ENCODE data around the gene CECR2. TPM values are rescaled to one million over a fixed set of nuclear protein-coding genes. Genes with fewer than 3 reads are reported as not detected.

The CECR2 gene
- total and polyA plus RNA-seq, 7 donors, result 1.7 to 24.1 (median 19.6) TPM

GRCh38 chr22:17493419-17493981 is 124.2 kb downstream of the CECR2 start:
- no peaks in the 10 kb centered on the region for H3K9me3 ChIP-seq
- 93 to 96% (median 94%) methylated on average over 3 of the region's 3 CpGs for WGBS, 3 donors
- no peak overlapping the region for H3K4me3 ChIP-seq
- no peaks in the 10 kb centered on the region for H3K27me3 ChIP-seq (ENCODE audit: insufficient read depth in 3 of 3, low read length in 2 of 3)
- ATAC-seq (no peak), DNase-seq (no peak)
- peaks cover 25% of the 10 kb centered on the region for H3K4me1 ChIP-seq
- TF ChIP-seq CTCF (IDR thresholded peaks at IDR 0.05), result no peak
- intact Hi-C loops (cut with DNase I), result loop anchor here (5.0 to 10.0 kb wide), 2 partner anchors 126 to 229 kb away; partner anchors contain the start of gene CECR2 (in 1 of the 2)
- peaks cover 0 to 8% of the 10 kb centered on the region in 2 donors for H3K36me3 ChIP-seq (ENCODE audit: insufficient read depth in 1 of 2, low read depth in 1 of 2)
- no peak overlapping the region for H3K27ac ChIP-seq

GRCh38 chr22:17496841-17497240 is 127.6 kb downstream of the CECR2 start:
- intact Hi-C loops (cut with DNase I), result loop anchor here in 1 of 2 donors (10.0 kb wide), 1 partner anchor 232 kb away; no protein-coding TSS in a partner anchor
- DNase-seq, result no peak
- H3K27ac ChIP-seq, result no peak overlapping the region
- H3K9me3 ChIP-seq, result no peaks in the 10 kb centered on the region
- no peak overlapping the region for H3K4me3 ChIP-seq
- H3K4me1 ChIP-seq, result peaks cover 15% of the 10 kb centered on the region
- H3K27me3 ChIP-seq (ENCODE audit: insufficient read depth in 3 of 3, low read length in 2 of 3), result no peaks in the 10 kb centered on the region
- ATAC-seq, result no peak
- 53 to 83% (median 62%) methylated on average over 5 of the region's 5 CpGs for whole genome bisulfite sequencing, 3 donors
- TF ChIP-seq CTCF (IDR thresholded peaks at IDR 0.05), result no peak
- peaks cover 0 to 16% of the 10 kb centered on the region in 2 donors for H3K36me3 ChIP-seq (ENCODE audit: insufficient read depth in 1 of 2, low read depth in 1 of 2)

GRCh38 chr22:17501679-17502285 is 132.5 kb downstream of the CECR2 start:
- intact Hi-C loops (cut with DNase I), result loop anchor here (5.0 to 10.0 kb wide), 5 partner anchors 134 to 427 kb away; partner anchors contain the start of genes ADA2 (in 1 of the 2) and CECR2 (in 1 of the 2)
- peak; percentile 73 for TF ChIP-seq CTCF (IDR thresholded peaks at IDR 0.05)
- H3K9me3 ChIP-seq, result no peaks in the 10 kb centered on the region
- H3K27ac ChIP-seq, result peak overlapping the region; percentile 2
- H3K27me3 ChIP-seq (ENCODE audit: insufficient read depth in 3 of 3, low read length in 2 of 3), result no peaks in the 10 kb centered on the region
- WGBS, 3 donors, result 25 to 45% (median 31%) methylated on average over 12 of the region's 12 CpGs
- no peaks in the 10 kb centered on the region for H3K4me1 ChIP-seq
- DNase-seq (no peak), ATAC-seq (peak; percentile 74 to 90 (median 78))
- H3K4me3 ChIP-seq, result no peak overlapping the region
- H3K36me3 ChIP-seq (ENCODE audit: insufficient read depth in 1 of 2, low read depth in 1 of 2), result peaks cover 0 to 54% of the 10 kb centered on the region in 2 donors

GRCh38 chr22:17508110-17508509 is 138.8 kb downstream of the CECR2 start:
- no peaks in the 10 kb centered on the region for H3K9me3 ChIP-seq
- H3K36me3 ChIP-seq (ENCODE audit: insufficient read depth in 1 of 2, low read depth in 1 of 2), result peaks cover 0 to 88% of the 10 kb centered on the region in 2 donors
- intact Hi-C loops (cut with DNase I), result loop anchor here (10.0 kb wide), 3 partner anchors 293 to 433 kb away; partner anchors contain the start of gene ADA2 (in 1 of the 2)
- no peaks in the 10 kb centered on the region for H3K4me1 ChIP-seq
- no peaks in the 10 kb centered on the region for H3K27me3 ChIP-seq (ENCODE audit: insufficient read depth in 3 of 3, low read length in 2 of 3)
- H3K27ac ChIP-seq, result no peak overlapping the region
- no peak overlapping the region for H3K4me3 ChIP-seq
- DNase-seq (no peak), ATAC-seq (no peak)
- 94 to 97% (median 95%) methylated on average over 3 of the region's 3 CpGs for WGBS, 3 donors
- TF ChIP-seq CTCF (IDR thresholded peaks at IDR 0.05), result no peak
